ENCODE measurements around the gene TMOD4. TPM values are rescaled to one million over a fixed set of nuclear protein-coding genes. Genes with fewer than 3 reads are reported as not detected.

The TMOD4 gene
- total and polyA plus RNA-seq, 9 of the 15 experiments (the other 6 are each of a cell fraction or from before 2014, with no cell fraction given): 0.18 to 1.8 (median 1.1) TPM; not detected in 1

DNA sequence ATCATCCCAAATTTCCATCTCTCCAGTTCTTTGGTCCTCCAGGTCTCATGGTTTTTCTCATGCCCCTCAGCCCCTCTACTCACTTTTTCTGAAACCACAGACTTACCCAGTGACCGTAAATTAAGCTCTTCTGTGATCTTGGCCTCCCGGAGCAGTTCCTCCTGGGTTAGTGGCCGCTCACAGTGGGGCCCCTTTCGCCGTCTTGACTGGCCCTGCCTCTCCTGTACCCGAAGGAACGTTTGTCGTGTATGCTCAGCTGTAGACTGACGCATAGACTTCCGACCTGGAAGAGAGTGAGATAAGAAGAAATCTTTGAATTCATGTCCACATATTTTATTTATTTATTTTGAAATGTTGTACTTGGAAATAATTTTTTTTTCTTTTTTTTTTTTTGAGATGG, 8.4 kb upstream of the TMOD4 start:
- Histone ChIP-seq H3K27me3 (ENCODE audit: control insufficient read depth in 2 of 2, insufficient read depth in 2 of 2, low read length in 2 of 2) (no peaks in the 10 kb centered on the region), H4K20me1 (replicated peaks; ENCODE audit: control insufficient read depth, insufficient read depth, low read length) (no peaks in the 10 kb centered on the region), H3K36me3 (ENCODE audit: control insufficient read depth, insufficient read depth, low read length) (peaks cover 54% of the 10 kb centered on the region), H2AFZ (ENCODE audit: low read depth, low read length) (no peak overlapping the region), H3K4me1 (replicated peaks in 1 of 2; ENCODE audit: control insufficient read depth in 2 of 2, insufficient read depth in 2 of 2, low read length in 2 of 2) (peaks cover 4 to 5% of the 10 kb centered on the region in 2 experiments; a peak in 2 of 5 replicates), H3K9ac (ENCODE audit: insufficient read depth in 1 of 2, low read depth in 2 of 2, low read length in 2 of 2) (no peak overlapping the region), H3K4me2 (ENCODE audit: insufficient read depth, low read length) (no peak overlapping the region), H3K27ac (ENCODE audit: extremely low read depth, low read depth, low read length) (no peak overlapping the region), H3K4me3 (no peak overlapping the region), H3K9me3 (replicated peaks; ENCODE audit: control insufficient read depth, insufficient read depth, low read depth, low read length) (no peaks in the 10 kb centered on the region), H3K79me2 (ENCODE audit: control insufficient read depth, insufficient read depth, low read length) (peaks cover 27% of the 10 kb centered on the region), H3K9me1 (ENCODE audit: control insufficient read depth, insufficient read depth, low read length) (no peaks in the 10 kb centered on the region)
- DNase-seq (ENCODE audit: extremely low read depth in 1 of 4, low spot score in 3 of 4) (no peak), ATAC-seq (no peak), FAIRE-seq (no peak)
- no peak for TF ChIP-seq PML (IDR thresholded peaks at IDR 0.05; ENCODE audit: low read length)
- no peak for TF ChIP-seq FOS (IDR thresholded peaks at IDR 0.05; ENCODE audit: extremely low read depth, insufficient read length)
- no peak for TF ChIP-seq ZNF124 (CRISPR knock-in tag; IDR thresholded peaks at IDR 0.05)
- TF ChIP-seq CBX3 (IDR thresholded peaks at IDR 0.05; ENCODE audit: borderline replicate concordance in 1 of 2, low read length in 2 of 2): no peak
- no peak for TF ChIP-seq TBP (optimal IDR thresholded peaks at IDR 0.05; ENCODE audit: low read depth, low read length)
- no peak for TF ChIP-seq PRMT5 (CRISPR knock-in tag; IDR thresholded peaks at IDR 0.05)
- TF ChIP-seq CBX8 (IDR thresholded peaks at IDR 0.05; ENCODE audit: borderline replicate concordance, extremely low read depth, low read depth, low read length, poor library complexity, severe bottlenecking): no peak
- TF ChIP-seq FOXK2 (conservative IDR thresholded peaks at IDR 0.05 in 1 of 2, IDR thresholded peaks at IDR 0.05 in 1 of 2; ENCODE audit: low read depth in 2 of 2): no peak
- no peak for TF ChIP-seq RBM25 (IDR thresholded peaks at IDR 0.05; ENCODE audit: low read depth, low read length, severe bottlenecking)
- TF ChIP-seq, protein P1, sequence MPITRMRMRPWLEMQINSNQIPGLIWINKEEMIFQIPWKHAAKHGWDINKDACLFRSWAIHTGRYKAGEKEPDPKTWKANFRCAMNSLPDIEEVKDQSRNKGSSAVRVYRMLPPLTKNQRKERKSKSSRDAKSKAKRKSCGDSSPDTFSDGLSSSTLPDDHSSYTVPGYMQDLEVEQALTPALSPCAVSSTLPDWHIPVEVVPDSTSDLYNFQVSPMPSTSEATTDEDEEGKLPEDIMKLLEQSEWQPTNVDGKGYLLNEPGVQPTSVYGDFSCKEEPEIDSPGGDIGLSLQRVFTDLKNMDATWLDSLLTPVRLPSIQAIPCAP (CRISPR knock-in tag; IDR thresholded peaks at IDR 0.05; ENCODE audit: borderline replicate concordance): no peak
- no peak for TF ChIP-seq TFAM (CRISPR knock-in tag; conservative IDR thresholded peaks at IDR 0.05)
- in situ Hi-C loops (cut with MboI): no loop called here
- no TSS peak for BruUV-seq (replicated peaks)
- ChIA-PET POLR2A (no interaction called here), CTCF (ENCODE audit: low intra/inter-chr PET ratio) (no interaction called here)
- intact Hi-C loops (cut with micrococcal nuclease): no loop called here
- WGBS (ENCODE audit: insufficient coverage, low coverage, missing lambda C conversion rate): 98% methylated on average over 10 of the region's 10 CpGs
